GM12873 (cell line): Measurements from ENCODE around the gene BACE2.
A peak's percentile ranks its signal among the peaks of the same experiment; 100 is the strongest.

Experiments used
- CTCF ChIP-seq: IDR thresholded peaks from 2 replicates; pipeline ENCODE4 v1.5.1; 2012; ENCODE audit warnings: low read depth, mild to moderate bottlenecking, moderate library complexity, low read length, control low read depth; ENCODE audit not compliant: insufficient read depth; ENCODE audit errors: missing control alignments

The BACE2 gene

GRCh38 chr21:41167348-41168342, at the start of gene BACE2:
Gene BACE2, plus strand, starts transcription at chr21:41168160. Its CDS starts 104 bp downstream, at chr21:41168264.
- peak; percentile 47 for TF ChIP-seq CTCF

- TF ChIP-seq CTCF = no peak
Observed at GRCh38 chr21:41119901-41120300, 48.1 kb upstream of the BACE2 start.

- TF ChIP-seq CTCF = no peak
Observed at GRCh38 chr21:41120997-41121396, 47.0 kb upstream of the BACE2 start.

- peak; percentile 97 for TF ChIP-seq CTCF
Observed at GRCh38 chr21:41121785-41122415, 46.1 kb upstream of the BACE2 start.

- TF ChIP-seq CTCF = no peak
Observed at GRCh38 chr21:41124641-41125201, 43.2 kb upstream of the BACE2 start.

- TF ChIP-seq CTCF = no peak
Observed at GRCh38 chr21:41128981-41129380, 39.0 kb upstream of the BACE2 start.

- TF ChIP-seq CTCF = no peak
Observed at GRCh38 chr21:41130883-41131282, 37.1 kb upstream of the BACE2 start.
